Progenitor cell of endocrine pancreas (in vitro differentiated cells): ENCODE measurements around the gene CCDC175. TPM values are rescaled to one million over a fixed set of nuclear protein-coding genes. Genes with fewer than 3 reads are reported as not detected.
A peak's percentile ranks its signal among the peaks of the same experiment; 100 is the strongest.

Experiments
- DNase-seq: peaks from one replicate; pipeline ENCODE4 v3.0.0; 2021; ENCODE audit warnings: low spot score; ENCODE audit not compliant: unreplicated experiment
- H3K27ac Mint-ChIP-seq: 2 replicates; pipeline ENCODE4 v1.8.0; 2021; ENCODE audit warnings: mild to moderate bottlenecking, moderate library complexity, mixed read lengths
- H3K27me3 Mint-ChIP-seq: 2 replicates; pipeline ENCODE4 v1.8.0; 2021; ENCODE audit warnings: mixed read lengths
- H3K36me3 Mint-ChIP-seq: 2 replicates; pipeline ENCODE4 v1.8.0; 2022; ENCODE audit warnings: mixed read lengths; ENCODE audit not compliant: insufficient read depth
- H3K4me1 Mint-ChIP-seq: 2 replicates; pipeline ENCODE4 v1.8.0; 2021; ENCODE audit warnings: low read depth, mixed read lengths
- H3K4me3 Mint-ChIP-seq: 2 replicates; pipeline ENCODE4 v1.8.0; 2021; ENCODE audit warnings: low read depth, mild to moderate bottlenecking, moderate library complexity, mixed read lengths
- H3K9me3 Mint-ChIP-seq: 2 replicates; pipeline ENCODE4 v1.8.0; 2021; ENCODE audit warnings: low read depth, mixed read lengths
- long read RNA-seq: library from polyadenylated mRNA; unstranded; transcript quantifications from one replicate; pipeline ENCODE4 v2.0.0, GENCODE V29; 2020
- total RNA-seq: library from RNA; stranded (reverse); gene quantifications from 2 replicates; pipeline ENCODE4 v1.2.1, GENCODE V29; 2021
- TF ChIP-seq, protein P1 (sequence below): fragments of 200-600 bp; sonication (generic); IDR thresholded peaks from one replicate; pipeline ENCODE4 v1.5.0; 2021; ENCODE audit warnings: antibody characterized with exemption, mild to moderate bottlenecking; ENCODE audit not compliant: unreplicated experiment

The CCDC175 gene
- total RNA-seq: 0.20 and 0.26 TPM in 2 replicates
- long read RNA-seq, partial matches to known transcripts: 0 of 1 reads
- long read RNA-seq, other reads (novel, unspliced or antisense): 1 of 1 reads

DNA sequence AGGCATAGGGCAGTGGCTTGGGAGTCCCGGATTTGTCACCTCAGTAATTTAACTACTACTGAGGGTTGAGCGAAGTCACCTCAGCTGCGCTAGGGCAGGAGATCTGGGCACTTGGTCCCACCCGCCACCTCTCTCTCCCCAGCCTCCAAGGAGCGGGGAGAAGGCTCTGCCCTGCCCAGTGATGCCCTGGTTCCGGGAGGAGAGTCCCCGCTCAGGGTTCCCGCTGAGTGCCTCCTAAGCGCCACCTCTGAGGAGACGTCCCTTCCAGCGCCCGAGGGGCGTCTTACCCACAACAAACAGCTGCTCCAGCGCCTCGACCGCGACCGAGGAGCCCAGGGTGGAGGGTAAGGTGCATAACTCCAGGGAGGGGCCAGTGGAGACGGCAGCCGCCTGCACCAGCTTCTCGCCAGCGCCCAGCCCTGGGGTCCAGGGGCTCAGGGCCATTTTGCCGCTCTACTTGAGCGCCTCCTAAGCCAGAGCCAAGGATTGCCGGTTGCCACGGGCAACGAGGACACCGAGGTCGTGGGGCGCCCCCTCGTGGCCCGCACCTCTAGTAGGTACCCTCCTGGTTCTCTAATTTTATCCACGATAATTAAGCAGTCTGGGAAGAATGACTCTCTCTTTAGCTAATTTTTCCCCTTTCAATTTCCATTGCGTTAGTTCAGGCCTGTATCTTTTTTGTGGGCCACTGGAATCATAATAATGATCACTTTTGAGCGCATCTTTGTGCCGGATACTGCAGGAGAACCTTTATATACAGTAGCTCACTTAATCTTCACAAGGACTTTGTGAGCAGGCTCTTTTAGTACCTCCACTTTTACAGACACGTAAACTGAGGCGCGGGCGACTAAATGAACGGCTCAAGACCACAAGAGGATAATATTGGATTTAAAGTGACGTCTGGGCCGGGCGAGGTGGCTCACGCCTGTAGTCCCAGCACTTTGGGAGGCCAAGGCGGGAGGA is at the start of gene CCDC175:
TSS of gene CCDC175 (minus strand) at position 481 of the 963 bp plus-strand sequence. CDS start at position 444, 37 bp downstream.
- Mint-ChIP-seq H3K9me3 (no peaks in the 10 kb centered on the region), H3K4me1 (no peaks in the 10 kb centered on the region), H3K36me3 (no peaks in the 10 kb centered on the region), H3K27ac (no peak within 1 kb of the TSS), H3K4me3 (peak within 1 kb of the TSS; percentile 84), H3K27me3 (peaks cover 2% of the 10 kb centered on the region)
- TF ChIP-seq, protein P1, sequence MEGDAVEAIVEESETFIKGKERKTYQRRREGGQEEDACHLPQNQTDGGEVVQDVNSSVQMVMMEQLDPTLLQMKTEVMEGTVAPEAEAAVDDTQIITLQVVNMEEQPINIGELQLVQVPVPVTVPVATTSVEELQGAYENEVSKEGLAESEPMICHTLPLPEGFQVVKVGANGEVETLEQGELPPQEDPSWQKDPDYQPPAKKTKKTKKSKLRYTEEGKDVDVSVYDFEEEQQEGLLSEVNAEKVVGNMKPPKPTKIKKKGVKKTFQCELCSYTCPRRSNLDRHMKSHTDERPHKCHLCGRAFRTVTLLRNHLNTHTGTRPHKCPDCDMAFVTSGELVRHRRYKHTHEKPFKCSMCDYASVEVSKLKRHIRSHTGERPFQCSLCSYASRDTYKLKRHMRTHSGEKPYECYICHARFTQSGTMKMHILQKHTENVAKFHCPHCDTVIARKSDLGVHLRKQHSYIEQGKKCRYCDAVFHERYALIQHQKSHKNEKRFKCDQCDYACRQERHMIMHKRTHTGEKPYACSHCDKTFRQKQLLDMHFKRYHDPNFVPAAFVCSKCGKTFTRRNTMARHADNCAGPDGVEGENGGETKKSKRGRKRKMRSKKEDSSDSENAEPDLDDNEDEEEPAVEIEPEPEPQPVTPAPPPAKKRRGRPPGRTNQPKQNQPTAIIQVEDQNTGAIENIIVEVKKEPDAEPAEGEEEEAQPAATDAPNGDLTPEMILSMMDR: peak; percentile 99
- peak; percentile 87 for DNase-seq

DNA sequence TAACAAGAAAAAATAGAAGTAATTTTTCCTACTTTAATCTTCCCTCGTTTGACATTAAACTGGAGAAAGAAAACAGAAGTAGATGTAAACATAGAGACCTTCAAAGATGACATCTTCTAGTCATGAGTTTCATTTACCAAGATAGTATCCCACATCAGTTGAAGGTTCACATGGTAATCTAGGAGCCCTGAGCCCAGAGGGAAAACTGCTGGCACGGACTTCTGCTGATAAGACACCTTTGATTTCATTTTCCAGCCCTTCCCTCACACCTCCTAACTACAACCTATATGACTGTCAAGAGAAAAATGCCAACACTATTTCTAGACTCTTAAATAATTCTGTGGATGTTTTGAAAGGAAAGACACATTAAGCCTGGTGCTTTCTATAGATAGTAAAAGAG is 46.0 kb upstream of the CCDC175 start:
- Mint-ChIP-seq H3K4me1 (peaks cover 13% of the 10 kb centered on the region), H3K27me3 (no peaks in the 10 kb centered on the region), H3K27ac (no peak overlapping the region), H3K36me3 (no peaks in the 10 kb centered on the region), H3K4me3 (no peak overlapping the region), H3K9me3 (peaks cover 3% of the 10 kb centered on the region)
- no peak for DNase-seq
- TF ChIP-seq, protein P1: no peak

- Mint-ChIP-seq H3K4me3 (no peak overlapping the region), H3K27ac (no peak overlapping the region), H3K36me3 (no peaks in the 10 kb centered on the region), H3K4me1 (peaks cover 3% of the 10 kb centered on the region), H3K27me3 (no peaks in the 10 kb centered on the region), H3K9me3 (peaks cover 3% of the 10 kb centered on the region)
- no peak for DNase-seq
- TF ChIP-seq, protein P1: no peak
These were observed 42.4 kb upstream of the CCDC175 start for GRCh38 chr14:59619061-59619460.

- H3K9me3 Mint-ChIP-seq: no peaks in the 10 kb centered on the region
- TF ChIP-seq, protein P1: no peak
- no peak for DNase-seq
- H3K4me3 Mint-ChIP-seq: no peak overlapping the region
- peaks cover 6% of the 10 kb centered on the region for H3K36me3 Mint-ChIP-seq
- no peaks in the 10 kb centered on the region for H3K27me3 Mint-ChIP-seq
- H3K27ac Mint-ChIP-seq: no peak overlapping the region
- H3K4me1 Mint-ChIP-seq: no peaks in the 10 kb centered on the region
These were observed 24.4 kb upstream of the CCDC175 start for GRCh38 chr14:59601056-59601455.

DNA sequence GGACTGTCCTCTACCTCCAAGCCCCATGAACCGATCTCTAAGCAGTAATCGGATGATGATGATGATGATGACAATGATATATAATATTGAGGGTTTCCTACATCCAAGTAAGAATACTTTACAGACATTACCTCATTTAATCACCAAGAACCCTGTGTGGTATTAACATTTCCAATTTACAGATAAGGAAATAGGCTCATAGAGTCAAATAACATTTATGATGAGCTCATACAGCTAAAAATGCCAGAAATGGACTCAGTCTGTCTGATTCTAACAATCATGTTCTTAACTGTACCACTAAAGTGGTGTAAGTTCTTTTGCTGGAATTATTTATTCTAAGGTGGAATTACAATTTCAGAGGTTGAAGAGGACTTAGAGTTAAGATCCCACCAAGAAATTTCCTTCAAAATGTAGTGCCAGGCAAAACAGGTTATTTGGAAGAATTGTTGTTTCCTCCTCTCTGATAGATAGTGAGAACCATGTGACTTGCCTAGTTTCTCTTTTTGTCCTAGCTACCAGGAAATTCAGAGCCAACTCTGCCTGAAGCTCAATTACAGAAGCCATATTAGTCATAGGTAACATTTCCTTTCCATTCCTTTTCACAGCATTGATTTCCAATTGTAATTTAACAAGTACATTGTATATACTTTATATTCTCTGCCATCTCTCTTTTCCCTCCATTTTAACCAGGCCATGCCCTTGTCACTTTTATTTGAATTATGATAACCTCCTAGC is 23.8 kb upstream of the CCDC175 start:
- Mint-ChIP-seq H3K4me3 (no peak overlapping the region), H3K27ac (no peak overlapping the region), H3K27me3 (no peaks in the 10 kb centered on the region), H3K4me1 (no peaks in the 10 kb centered on the region), H3K36me3 (peaks cover 6% of the 10 kb centered on the region), H3K9me3 (no peaks in the 10 kb centered on the region)
- TF ChIP-seq, protein P1: no peak
- DNase-seq: no peak
